GM18526 (cell line): ENCODE results near the gene ICAM1.

ENCODE experiments used
- POLR2A ChIP-seq: IDR thresholded peaks from 3 replicates; pipeline ENCODE4 v1.6.1; 2011; ENCODE audit not compliant: insufficient read length; ENCODE audit errors: extremely low read depth

Gene ICAM1

DNA sequence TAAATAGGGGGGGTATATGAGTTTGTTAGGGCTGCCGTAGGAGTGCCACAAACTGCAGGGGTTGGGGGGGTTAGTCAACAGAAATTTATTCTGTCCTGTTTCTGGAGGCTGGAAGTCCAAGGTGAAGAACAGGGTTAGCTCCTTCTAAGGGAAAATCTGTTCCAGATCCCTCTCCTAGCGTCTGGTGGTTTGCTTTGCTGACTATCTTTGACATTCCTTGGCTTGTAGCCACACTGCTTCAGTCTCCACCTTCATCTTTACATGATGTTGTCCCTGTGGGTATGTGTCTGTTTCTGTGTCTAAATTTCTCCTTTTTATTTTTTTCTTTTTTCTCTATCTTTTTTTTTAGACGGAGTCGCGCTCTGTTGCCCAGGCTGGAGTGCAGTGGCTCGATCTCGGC, 8.1 kb upstream of the ICAM1 start:
- TF ChIP-seq POLR2A = no peak

DNA sequence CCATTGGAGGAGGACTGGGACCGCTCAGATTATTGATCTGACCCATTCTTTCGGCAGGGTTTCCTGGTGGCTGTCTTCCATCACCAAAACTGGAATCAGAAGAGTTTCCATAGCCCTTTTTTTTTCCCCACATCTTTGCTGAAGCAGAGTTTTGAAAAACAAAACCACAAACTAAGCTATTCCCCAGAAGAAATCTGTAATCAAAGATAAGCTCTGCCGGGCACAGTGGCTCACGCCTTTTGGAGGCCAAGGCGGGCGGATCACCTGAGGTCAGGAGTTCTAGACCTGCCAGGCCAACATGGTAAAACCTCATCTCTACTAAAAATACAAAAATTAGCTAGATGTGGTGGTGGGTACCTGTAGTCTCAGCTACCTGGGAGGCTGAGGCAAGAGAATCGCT, 4.2 kb upstream of the ICAM1 start:
- TF ChIP-seq POLR2A = no peak

DNA sequence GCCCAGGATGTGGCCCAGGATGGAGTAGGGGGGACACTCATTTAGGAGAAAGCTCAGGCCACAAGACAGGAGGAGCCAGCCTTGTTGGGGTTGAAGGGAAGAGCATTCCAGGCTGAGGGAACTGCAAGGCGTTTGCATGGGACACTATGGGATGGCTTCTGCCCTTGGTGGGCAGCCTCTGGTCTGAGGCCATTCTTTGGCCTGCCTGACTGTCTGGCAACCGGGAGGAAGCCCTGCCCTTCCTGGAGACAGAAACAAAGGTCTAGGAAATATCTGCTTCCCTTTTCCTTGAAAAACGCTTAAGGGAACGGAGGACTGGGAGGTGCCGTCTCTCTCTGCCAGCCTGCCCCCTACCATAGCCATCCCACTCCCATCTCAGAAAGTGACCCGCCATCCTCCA, 2.8 kb upstream of the ICAM1 start:
- TF ChIP-seq POLR2A = no peak

DNA sequence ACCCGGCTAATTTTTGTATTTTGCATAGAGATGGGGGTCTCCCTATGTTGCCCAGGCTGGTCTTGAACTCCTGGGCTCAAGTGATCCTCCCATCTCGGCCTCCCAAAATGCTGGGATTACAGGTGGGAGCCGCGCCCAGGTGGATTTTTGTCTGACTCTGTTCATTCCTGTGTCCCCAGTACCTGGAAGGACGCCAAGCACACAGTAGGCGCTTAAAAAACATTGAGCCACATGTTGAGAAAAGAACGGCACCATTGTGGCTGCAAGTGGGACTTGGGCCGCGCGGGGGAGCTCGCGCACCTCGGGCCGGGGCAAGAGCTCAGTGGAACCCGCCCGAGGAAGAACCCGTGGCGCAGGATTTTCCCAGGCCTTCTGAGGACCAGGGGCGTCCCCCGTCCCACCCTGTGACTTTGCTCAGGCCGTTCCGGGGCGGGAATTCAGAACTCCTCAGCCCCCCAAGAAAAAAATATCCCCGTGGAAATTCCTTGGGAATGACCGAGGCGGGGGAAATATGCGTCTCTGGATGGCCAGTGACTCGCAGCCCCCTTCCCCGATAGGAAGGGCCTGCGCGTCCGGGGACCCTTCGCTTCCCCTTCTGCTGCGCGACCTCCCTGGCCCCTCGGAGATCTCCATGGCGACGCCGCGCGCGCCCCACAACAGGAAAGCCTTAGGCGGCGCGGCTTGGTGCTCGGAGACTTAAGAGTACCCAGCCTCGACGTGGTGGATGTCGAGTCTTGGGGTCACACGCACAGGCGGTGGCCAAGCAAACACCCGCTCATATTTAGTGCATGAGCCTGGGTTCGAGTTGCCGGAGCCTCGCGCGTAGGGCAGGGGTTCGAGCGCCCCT, 1.4 kb upstream of the ICAM1 start:
- peak; percentile 12 for TF ChIP-seq POLR2A

DNA sequence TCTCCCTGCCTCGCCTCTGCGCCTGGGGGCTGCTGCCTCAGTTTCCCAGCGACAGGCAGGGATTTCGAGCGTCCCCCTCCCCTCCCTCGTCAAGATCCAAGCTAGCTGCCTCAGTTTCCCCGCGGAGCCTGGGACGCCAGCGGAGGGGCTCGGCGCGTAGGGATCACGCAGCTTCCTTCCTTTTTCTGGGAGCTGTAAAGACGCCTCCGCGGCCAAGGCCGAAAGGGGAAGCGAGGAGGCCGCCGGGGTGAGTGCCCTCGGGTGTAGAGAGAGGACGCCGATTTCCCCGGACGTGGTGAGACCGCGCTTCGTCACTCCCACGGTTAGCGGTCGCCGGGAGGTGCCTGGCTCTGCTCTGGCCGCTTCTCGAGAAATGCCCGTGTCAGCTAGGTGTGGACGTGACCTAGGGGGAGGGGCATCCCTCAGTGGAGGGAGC, 722 bp upstream of the ICAM1 start:
- peak; percentile 21 for TF ChIP-seq POLR2A

DNA sequence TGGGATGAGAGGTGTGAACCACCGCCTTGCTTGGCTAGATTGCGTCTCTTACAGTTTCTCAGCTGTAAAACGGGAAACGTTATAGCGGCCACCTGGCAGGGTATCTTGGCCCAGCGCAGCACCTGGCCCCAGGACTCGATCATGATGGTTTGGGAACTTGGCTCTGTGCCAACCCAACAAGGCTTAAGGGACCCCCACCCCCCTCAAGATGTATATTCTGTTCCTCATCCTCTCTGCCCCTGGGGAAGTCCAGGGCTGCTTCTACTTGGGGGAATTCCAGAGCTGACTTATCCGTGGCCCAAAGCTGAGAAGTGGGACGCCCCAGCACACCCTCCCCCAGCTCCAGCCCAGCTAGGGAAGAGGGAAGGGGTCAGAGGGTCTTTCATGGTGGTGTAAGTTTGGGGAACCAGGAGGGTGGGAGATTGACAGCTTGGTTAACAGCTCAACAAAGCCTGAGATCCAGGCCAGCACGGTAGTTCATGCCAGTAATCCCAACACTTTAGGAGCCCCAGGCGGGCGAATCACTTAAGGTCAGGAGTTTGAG, 695 bp downstream of the ICAM1 start:
- TF ChIP-seq POLR2A = no peak

DNA sequence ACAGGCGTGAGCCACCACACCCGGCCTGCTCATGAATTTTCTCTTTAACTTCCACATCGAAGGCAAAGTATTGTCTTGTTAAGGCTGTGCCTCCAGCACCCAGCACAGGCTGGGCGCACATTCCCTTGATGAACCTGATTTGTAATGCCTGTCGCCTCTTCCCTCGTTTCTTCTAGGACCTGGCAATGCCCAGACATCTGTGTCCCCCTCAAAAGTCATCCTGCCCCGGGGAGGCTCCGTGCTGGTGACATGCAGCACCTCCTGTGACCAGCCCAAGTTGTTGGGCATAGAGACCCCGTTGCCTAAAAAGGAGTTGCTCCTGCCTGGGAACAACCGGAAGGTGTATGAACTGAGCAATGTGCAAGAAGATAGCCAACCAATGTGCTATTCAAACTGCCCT, 3.7 kb downstream of the ICAM1 start:
- no peak for TF ChIP-seq POLR2A

DNA sequence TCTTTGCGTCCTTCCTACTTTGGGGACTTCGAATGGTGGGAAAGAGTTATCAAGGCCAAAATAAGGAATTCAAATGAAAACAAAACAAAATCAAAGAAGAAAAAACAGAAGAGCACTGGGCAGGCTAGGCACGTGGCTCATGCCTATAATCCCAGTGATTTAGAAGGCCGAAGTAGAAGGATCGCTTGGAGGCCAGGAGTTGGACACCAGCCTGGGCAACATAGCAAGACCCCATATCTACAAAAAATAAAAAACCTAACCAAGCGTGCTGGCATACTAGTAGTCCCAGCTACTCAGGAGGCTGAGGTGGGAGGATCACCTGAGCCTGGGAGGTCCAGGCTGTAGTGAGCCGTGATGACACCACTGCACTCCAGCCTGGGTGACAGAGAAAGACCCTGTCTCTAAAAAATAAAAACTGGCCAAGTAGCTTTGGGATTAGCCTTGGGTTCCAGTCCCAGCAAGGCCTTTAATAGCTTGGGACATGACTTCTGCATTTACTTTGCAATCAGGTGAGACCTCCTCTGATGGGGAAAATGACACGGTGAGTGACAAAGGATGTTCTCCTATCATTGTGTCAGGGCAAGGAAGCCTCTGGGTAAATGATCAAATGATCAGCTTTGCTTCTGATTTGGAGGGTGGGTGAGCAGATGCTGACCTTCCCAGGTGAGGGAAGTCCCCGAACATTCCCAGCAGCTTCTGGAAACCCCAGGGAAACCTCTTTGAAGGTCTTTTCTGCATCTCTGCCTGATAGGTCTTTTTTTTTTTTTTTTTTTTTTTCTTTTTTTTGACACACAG, 7.1 kb downstream of the ICAM1 start:
- TF ChIP-seq POLR2A = no peak

DNA sequence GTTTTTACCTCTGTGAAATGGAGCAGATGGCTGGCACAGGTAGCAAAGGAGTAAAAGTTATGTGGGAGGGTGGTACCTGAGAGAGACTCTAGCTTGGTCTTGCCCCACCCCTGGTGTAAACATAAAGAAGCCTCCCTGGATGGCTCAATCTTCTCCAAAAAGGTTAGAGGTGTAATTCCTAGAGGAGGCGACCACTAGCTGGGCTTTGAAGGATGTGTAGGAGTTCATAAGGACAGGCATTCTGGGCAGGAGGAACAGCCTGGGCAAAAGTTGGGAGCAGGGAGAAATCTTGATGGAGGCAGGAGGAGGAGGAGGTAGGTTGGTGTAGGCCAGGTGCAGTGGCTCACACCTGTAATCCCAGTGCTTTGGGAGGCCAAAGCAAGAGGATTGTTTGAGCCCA, 8.0 kb downstream of the ICAM1 start:
- no peak for TF ChIP-seq POLR2A

DNA sequence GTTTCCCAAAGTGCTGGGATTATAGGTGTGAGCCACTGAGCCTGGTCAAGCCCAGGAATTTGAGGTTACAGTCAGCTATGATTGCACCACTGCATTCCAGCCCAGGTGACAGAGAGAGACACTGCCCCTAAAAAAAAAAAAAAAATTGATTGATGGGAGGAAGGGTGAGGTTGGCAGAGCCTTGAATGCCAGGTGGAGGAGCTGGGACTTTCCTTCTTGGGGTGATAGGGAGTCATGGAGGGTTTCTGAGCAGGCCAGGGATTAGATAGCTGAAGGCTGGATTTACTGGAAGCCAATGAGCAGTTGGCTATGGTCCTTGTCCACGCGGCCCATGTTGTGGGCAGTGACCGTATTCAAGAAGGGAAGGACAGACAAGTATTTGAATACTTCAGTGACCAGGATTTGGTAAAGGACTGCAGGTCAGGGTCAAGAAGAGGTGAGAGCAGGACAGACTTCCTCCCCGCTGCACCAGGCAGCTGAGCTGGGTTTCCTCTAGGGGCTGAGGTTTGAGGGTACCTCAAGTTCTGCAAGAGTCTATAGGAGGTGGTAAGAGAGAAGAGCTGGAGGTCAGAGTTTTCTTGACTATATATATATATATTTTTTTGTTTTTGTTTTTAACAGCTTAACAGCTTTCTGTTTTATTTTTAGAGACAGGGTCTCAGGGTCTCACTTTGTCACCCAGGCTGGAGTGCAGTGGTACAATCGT, 9.0 kb downstream of the ICAM1 start:
- no peak for TF ChIP-seq POLR2A

DNA sequence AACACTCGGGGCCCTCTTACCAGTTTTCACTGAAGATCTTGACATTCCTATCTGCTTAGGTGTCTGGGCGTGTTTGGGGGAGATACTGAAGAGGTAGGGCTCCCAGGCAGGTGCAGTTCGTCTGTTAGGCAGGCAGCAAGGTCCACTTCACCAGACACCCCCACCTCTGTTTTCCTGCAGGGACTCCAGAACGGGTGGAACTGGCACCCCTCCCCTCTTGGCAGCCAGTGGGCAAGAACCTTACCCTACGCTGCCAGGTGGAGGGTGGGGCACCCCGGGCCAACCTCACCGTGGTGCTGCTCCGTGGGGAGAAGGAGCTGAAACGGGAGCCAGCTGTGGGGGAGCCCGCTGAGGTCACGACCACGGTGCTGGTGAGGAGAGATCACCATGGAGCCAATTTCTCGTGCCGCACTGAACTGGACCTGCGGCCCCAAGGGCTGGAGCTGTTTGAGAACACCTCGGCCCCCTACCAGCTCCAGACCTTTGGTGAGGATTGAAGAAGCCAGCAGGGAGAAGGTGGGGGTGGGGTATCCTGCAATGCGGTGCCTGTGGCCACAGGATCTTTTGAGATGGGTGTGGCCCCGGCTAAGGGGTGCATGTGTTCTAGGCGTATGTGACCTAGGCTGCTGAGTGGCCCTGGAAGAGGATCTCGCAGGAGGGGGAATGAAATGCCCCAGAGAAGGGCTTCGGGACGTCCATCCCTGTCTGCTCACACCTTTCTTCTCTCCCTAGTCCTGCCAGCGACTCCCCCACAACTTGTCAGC, 12.6 kb downstream of the ICAM1 start:
- TF ChIP-seq POLR2A = no peak

DNA sequence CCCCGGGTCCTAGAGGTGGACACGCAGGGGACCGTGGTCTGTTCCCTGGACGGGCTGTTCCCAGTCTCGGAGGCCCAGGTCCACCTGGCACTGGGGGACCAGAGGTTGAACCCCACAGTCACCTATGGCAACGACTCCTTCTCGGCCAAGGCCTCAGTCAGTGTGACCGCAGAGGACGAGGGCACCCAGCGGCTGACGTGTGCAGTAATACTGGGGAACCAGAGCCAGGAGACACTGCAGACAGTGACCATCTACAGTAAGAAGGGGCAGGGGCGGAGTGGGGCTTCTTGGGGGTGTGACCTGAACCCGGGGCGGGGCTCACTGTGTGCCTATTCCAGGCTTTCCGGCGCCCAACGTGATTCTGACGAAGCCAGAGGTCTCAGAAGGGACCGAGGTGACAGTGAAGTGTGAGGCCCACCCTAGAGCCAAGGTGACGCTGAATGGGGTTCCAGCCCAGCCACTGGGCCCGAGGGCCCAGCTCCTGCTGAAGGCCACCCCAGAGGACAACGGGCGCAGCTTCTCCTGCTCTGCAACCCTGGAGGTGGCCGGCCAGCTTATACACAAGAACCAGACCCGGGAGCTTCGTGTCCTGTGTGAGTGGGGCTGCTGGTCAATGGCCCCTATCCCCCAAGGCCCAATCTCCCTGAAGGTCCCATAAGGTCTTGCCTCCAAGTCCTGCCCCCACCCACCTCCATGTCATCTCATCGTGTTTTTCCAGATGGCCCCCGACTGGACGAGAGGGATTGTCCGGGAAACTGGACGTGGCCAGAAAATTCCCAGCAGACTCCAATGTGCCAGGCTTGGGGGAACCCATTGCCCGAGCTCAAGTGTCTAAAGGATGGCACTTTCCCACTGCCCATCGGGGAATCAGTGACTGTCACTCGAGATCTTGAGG, 13.4 kb downstream of the ICAM1 start:
- TF ChIP-seq POLR2A = no peak

DNA sequence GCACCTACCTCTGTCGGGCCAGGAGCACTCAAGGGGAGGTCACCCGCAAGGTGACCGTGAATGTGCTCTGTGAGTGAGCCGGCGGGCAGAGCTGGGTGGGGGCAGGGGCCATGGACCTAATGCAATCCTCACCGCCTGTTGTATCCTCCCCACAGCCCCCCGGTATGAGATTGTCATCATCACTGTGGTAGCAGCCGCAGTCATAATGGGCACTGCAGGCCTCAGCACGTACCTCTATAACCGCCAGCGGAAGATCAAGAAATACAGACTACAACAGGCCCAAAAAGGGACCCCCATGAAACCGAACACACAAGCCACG, 14.0 kb downstream of the ICAM1 start:
- TF ChIP-seq POLR2A = no peak

DNA sequence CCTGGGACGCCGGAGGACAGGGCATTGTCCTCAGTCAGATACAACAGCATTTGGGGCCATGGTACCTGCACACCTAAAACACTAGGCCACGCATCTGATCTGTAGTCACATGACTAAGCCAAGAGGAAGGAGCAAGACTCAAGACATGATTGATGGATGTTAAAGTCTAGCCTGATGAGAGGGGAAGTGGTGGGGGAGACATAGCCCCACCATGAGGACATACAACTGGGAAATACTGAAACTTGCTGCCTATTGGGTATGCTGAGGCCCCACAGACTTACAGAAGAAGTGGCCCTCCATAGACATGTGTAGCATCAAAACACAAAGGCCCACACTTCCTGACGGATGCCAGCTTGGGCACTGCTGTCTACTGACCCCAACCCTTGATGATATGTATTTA, 14.5 kb downstream of the ICAM1 start:
- TF ChIP-seq POLR2A = no peak
